Activated B cell treated with CpG ODN at 0.5 μM for 24 hours (primary cell): ENCODE measurements around the gene SNX3. TPM values are rescaled to one million over a fixed set of nuclear protein-coding genes. Genes with fewer than 3 reads are reported as not detected.

Source experiments
- ATAC-seq: fragments of 200-7000 bp; cut with Tn5 transposase; one replicate; pipeline ENCODE4 v1.10.0; 2021; ENCODE audit warnings: low read depth, mild to moderate bottlenecking, moderate library complexity
- CTCF ChIA-PET: fragments of 350-600 bp; sonication (Branson Sonifier 250); formaldehyde crosslinking; loops from one replicate; lab custom pipeline; 2021; ENCODE audit warnings: antibody characterized with exemption; lab: Charles Lee
- POLR2A ChIA-PET: fragments of 350-600 bp; sonication (Branson Sonifier 250); formaldehyde crosslinking; loops from one replicate; lab custom pipeline; 2021; ENCODE audit warnings: antibody characterized with exemption; lab: Charles Lee
- DNase-seq: peaks from one replicate; pipeline ENCODE4 v3.0.0; 2022
- H3K27ac Mint-ChIP-seq: one replicate; pipeline ENCODE4 v1.8.0; 2020; ENCODE audit warnings: mixed read lengths
- H3K27me3 Mint-ChIP-seq: one replicate; pipeline ENCODE4 v1.8.0; 2021; ENCODE audit warnings: mixed read lengths
- H3K36me3 Mint-ChIP-seq: one replicate; pipeline ENCODE4 v1.8.0; 2021; ENCODE audit warnings: low read depth, mixed read lengths
- H3K4me1 Mint-ChIP-seq: one replicate; pipeline ENCODE4 v1.8.0; 2021; ENCODE audit warnings: mixed read lengths
- H3K4me3 Mint-ChIP-seq: one replicate; pipeline ENCODE4 v1.8.0; 2020; ENCODE audit warnings: mild to moderate bottlenecking, mixed read lengths
- H3K9me3 Mint-ChIP-seq: one replicate; pipeline ENCODE4 v1.8.0; 2020; ENCODE audit warnings: mixed read lengths
- intact Hi-C: fragments of 100-400 bp; cut with micrococcal nuclease; formaldehyde crosslinking; loops from one replicate; pipeline ENCODE4 v1.15.1; 2024
- total RNA-seq: library from RNA; stranded (reverse); gene quantifications from 2 replicates; pipeline ENCODE4 v1.2.3, GENCODE V29; 2022
- TF ChIP-seq, protein P1 (sequence below): fragments of 200-600 bp; IDR thresholded peaks from one replicate; pipeline ENCODE4 v1.8.0; 2022; ENCODE audit warnings: antibody characterized with exemption, mild to moderate bottlenecking

SNX3 gene
- total RNA-seq, 1 donor from 2014 or later: 121 TPM

DNA sequence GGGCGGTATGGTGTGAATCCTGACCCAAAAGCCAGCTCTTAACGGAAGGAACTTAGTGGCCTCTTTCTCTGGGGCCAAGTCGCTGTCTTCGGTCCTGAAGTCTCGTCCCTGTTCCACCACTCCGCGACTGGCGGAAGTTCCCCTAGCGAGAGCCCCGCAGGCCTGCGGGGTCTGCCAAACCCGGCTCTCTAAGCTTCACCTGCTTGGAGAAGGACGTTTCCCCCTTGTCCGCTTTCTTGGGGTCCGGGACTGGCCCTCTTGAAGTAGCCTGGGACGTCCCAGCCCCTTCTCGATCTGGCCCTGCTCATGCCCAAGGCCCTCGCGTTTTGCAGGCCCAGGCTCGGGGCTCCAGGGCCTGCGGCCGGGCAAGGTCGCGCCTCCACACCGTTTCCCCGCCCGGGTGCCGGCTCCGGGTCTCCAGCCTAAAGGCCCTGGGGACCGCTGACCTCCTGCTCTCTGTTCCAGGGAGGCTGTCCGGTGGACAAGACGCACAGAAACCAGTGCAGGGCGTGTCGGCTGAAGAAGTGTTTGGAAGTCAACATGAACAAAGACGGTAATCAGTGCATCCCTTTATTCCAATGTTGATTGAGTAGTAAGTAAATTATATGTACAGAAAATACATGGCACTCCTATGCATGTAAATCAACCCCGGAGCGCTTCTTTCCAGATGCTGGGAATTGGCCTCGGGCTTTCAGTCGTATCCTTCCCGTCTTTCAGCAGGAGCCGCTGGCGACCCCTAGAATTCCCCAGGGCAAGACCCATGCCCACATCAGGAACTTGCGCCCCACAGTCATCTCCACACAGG lies 86.3 kb downstream of the SNX3 start:
- H3K27me3 Mint-ChIP-seq: peaks cover 74% of the 10 kb centered on the region
- intact Hi-C loops: loop anchor here (5.0 kb wide), 2 partner anchors 318 to 353 kb away; no protein-coding TSS in a partner anchor
- CTCF ChIA-PET: interaction anchor here (2.5 kb wide), 1 partner anchor 318 kb away, joined by 13 read pairs; no protein-coding TSS in a partner anchor
- H3K27ac Mint-ChIP-seq: no peak overlapping the region
- H3K36me3 Mint-ChIP-seq: no peaks in the 10 kb centered on the region
- POLR2A ChIA-PET: no interaction called here
- H3K4me1 Mint-ChIP-seq: peaks cover 26% of the 10 kb centered on the region
- H3K9me3 Mint-ChIP-seq: peaks cover 4% of the 10 kb centered on the region
- no peak overlapping the region for H3K4me3 Mint-ChIP-seq
- ATAC-seq (peak; percentile 57), DNase-seq (peak; percentile 28)
- TF ChIP-seq, protein P1, sequence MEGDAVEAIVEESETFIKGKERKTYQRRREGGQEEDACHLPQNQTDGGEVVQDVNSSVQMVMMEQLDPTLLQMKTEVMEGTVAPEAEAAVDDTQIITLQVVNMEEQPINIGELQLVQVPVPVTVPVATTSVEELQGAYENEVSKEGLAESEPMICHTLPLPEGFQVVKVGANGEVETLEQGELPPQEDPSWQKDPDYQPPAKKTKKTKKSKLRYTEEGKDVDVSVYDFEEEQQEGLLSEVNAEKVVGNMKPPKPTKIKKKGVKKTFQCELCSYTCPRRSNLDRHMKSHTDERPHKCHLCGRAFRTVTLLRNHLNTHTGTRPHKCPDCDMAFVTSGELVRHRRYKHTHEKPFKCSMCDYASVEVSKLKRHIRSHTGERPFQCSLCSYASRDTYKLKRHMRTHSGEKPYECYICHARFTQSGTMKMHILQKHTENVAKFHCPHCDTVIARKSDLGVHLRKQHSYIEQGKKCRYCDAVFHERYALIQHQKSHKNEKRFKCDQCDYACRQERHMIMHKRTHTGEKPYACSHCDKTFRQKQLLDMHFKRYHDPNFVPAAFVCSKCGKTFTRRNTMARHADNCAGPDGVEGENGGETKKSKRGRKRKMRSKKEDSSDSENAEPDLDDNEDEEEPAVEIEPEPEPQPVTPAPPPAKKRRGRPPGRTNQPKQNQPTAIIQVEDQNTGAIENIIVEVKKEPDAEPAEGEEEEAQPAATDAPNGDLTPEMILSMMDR: no peak

DNA sequence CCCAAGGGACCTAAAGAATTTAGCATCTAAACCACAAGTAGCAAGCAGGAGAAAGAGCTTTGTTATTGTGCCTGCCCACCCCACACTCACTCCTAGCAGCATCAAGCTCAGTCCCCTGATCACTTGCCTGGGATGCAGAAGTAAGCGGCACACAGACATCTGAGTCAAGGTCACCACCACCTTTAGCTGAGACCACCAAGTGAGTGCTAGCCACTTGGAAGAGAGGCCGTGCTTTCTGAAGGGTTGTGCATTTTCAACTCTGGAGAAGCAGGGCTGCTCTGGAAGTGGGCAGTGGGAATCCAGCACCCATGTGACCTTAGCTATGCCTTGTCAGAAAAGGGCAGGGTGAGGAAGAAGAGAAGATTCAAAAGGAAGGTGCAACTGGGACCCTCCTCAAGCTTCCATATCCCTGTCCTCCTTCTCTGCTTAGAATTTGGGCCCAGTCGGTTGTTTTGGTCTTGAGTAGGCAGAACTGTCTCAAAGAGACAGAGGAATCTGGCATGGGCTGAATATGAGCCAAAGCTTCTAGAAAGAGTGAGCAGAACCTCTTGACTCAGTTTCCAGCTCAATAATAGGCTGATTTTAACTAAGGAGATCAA lies 88.8 kb downstream of the SNX3 start:
- TF ChIP-seq, protein P1: no peak

DNA sequence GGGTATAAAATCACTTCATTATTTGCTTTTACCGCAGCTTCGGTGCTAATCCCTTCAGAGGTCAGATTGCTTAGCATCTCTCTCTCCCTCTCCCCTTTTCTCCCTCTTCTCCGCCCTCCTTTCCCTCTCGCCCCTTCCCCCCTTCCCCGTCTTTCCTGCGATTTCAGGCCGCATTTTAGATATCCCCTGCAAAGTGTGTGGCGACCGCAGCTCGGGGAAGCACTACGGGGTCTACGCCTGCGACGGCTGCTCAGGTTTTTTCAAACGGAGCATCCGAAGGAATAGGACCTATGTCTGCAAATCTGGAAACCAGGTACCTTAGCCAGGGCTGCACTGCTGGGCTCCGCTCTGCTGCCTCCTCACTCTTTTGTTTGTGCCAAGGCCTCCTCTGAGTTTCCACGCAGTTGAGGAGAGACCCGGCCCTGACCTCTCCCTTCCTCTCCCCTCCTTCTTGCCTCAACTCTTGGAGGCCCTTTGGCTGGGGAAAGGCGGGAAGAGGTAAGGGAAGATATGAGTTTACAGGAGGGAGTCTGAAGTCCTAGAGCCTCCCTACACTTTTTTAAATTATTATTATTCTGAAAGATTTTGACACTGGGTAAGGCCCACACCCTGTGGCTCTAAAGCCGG lies 89.4 kb downstream of the SNX3 start:
- no peak overlapping the region for H3K4me3 Mint-ChIP-seq
- peak overlapping the region; percentile 50 for H3K27ac Mint-ChIP-seq
- ATAC-seq (no peak), DNase-seq (no peak)
- TF ChIP-seq, protein P1: no peak
- POLR2A ChIA-PET: interaction anchor here (1.5 kb wide), 1 partner anchor 90 kb away, joined by 3 read pairs; the partner anchor contains the start of gene SNX3
- no peaks in the 10 kb centered on the region for H3K36me3 Mint-ChIP-seq
- CTCF ChIA-PET: interaction anchor here (1.4 kb wide), 1 partner anchor 321 kb away, joined by 3 read pairs; no protein-coding TSS in a partner anchor
- intact Hi-C loops: loop anchor here (1.0 to 5.0 kb wide), 3 partner anchors 8 to 356 kb away; no protein-coding TSS in a partner anchor
- H3K27me3 Mint-ChIP-seq: peaks cover 71% of the 10 kb centered on the region
- peaks cover 4% of the 10 kb centered on the region for H3K9me3 Mint-ChIP-seq
- peaks cover 46% of the 10 kb centered on the region for H3K4me1 Mint-ChIP-seq

More for the DNA sequence above, 88.8 kb downstream of the SNX3 start:
- ChIA-PET POLR2A (no interaction called here), CTCF (interaction anchor here (1.4 kb wide), 1 partner anchor 321 kb away, joined by 3 read pairs; no protein-coding TSS in a partner anchor)
- peaks cover 4% of the 10 kb centered on the region for H3K9me3 Mint-ChIP-seq
- no peak overlapping the region for H3K4me3 Mint-ChIP-seq
- no peak overlapping the region for H3K27ac Mint-ChIP-seq
- intact Hi-C loops: loop anchor here (1.0 to 5.0 kb wide), 3 partner anchors 9 to 355 kb away; no protein-coding TSS in a partner anchor
- no peak for DNase-seq
- H3K27me3 Mint-ChIP-seq: peaks cover 71% of the 10 kb centered on the region
- H3K36me3 Mint-ChIP-seq: no peaks in the 10 kb centered on the region
- no peak for ATAC-seq
- H3K4me1 Mint-ChIP-seq: peaks cover 42% of the 10 kb centered on the region

DNA sequence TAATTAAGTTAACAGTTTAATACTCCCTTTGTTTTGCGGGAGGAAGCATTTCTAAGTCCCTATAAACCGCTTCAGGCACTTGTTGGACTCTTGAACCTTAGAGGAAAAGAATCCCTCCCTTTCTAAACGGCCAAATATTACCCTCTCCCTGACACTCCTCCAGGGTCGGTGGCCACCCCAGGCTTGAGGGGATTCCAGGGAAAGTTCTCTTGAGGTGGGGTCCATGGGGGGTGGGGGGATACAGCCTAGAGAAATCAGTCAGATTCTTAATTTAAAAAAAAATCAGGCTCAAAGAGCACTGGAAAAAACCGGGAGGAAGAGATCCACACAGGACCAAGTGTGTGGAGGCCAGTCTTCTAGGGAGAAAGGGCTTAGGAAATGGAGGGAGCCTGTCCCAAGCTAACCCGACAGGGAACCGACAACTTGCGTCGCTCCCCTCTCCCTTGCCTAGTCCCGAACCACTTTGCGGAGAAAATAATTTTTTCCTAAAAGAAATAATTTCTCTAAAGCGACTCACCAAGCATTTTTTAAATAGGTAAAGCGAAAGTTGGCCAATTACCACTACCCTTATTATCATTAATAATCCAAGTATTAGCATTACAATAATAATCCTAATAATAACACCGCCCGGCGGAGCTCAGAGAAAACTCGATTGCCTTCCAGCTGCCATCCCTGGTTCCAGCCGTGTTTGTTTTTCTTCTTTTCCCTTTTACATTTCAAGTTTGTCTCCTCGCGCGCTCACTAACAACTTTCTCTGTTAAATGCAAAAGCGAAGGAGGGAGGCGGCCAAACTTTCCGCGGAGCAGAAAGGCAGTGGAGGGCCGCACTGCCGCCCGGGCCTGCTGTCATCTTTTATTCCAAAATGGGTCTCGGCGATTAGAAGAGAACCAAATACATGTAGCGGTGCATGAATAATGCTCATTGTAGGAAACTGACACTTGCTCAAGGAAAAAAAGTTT lies 90.2 kb downstream of the SNX3 start:
- intact Hi-C loops: loop anchor here (1.0 to 5.0 kb wide), 3 partner anchors 7 to 357 kb away; no protein-coding TSS in a partner anchor

More for the DNA sequence above, 90.2 kb downstream of the SNX3 start:
- peaks cover 5% of the 10 kb centered on the region for H3K9me3 Mint-ChIP-seq
- no peak overlapping the region for H3K27ac Mint-ChIP-seq
- TF ChIP-seq, protein P1: no peak
- DNase-seq (no peak), ATAC-seq (no peak)
- H3K4me3 Mint-ChIP-seq: peak overlapping the region; percentile 20
- H3K36me3 Mint-ChIP-seq: peaks cover 4% of the 10 kb centered on the region
- ChIA-PET POLR2A (interaction anchor here (1.5 kb wide), 1 partner anchor 91 kb away, joined by 3 read pairs; the partner anchor contains the start of gene SNX3), CTCF (no interaction called here)
- peaks cover 72% of the 10 kb centered on the region for H3K27me3 Mint-ChIP-seq
- H3K4me1 Mint-ChIP-seq: peaks cover 46% of the 10 kb centered on the region
